ENCODE results near the gene MEI1. TPM values are rescaled to one million over a fixed set of nuclear protein-coding genes. Genes with fewer than 3 reads are reported as not detected.

The MEI1 gene, protein sequence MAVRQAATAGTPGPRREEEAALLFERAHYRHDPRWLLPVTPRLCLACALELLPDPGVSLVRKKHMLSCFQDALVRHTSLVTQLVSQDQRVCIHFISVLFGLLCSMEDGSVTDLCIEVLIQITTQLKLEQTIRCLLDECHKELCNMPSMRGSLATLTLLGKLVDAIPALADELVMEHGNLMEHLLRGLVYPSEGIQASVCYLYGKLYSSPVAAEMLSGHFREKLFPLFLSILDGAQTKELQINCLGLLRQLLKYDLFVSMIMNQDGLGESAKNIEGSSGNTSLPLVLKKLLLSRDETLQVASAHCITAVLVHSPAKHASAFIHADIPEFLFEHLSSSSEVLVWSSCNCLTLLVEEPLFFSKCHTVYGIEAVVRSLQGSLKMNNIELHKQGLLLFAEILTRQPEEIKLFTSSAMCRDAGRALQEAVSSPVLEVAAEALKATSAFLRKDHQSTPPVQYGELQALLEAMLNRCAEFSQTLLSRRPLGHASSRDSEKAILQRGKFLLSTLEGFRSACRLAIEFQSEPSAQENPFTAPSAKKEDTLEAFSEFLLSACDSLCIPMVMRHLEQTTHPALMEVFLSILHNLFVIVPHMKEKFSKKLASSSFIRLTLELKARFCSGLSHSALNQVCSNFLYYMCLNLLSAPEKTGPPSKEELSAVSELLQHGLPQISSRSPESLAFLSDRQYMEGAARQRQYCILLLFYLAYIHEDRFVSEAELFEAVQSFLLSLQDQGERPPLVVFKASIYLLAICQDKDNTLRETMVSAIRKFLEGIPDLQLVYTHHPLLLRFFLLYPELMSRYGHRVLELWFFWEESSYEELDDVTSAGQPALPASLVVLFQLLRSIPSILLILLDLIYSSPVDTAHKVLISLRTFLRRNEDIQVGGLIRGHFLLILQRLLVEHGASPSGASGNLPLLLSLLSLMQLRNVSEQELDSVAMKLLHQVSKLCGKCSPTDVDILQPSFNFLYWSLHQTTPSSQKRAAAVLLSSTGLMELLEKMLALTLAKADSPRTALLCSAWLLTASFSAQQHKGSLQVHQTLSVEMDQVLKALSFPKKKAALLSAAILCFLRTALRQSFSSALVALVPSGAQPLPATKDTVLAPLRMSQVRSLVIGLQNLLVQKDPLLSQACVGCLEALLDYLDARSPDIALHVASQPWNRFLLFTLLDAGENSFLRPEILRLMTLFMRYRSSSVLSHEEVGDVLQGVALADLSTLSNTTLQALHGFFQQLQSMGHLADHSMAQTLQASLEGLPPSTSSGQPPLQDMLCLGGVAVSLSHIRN
- polyA plus RNA-seq: 7.7 and 7.9 TPM in 2 replicates

DNA sequence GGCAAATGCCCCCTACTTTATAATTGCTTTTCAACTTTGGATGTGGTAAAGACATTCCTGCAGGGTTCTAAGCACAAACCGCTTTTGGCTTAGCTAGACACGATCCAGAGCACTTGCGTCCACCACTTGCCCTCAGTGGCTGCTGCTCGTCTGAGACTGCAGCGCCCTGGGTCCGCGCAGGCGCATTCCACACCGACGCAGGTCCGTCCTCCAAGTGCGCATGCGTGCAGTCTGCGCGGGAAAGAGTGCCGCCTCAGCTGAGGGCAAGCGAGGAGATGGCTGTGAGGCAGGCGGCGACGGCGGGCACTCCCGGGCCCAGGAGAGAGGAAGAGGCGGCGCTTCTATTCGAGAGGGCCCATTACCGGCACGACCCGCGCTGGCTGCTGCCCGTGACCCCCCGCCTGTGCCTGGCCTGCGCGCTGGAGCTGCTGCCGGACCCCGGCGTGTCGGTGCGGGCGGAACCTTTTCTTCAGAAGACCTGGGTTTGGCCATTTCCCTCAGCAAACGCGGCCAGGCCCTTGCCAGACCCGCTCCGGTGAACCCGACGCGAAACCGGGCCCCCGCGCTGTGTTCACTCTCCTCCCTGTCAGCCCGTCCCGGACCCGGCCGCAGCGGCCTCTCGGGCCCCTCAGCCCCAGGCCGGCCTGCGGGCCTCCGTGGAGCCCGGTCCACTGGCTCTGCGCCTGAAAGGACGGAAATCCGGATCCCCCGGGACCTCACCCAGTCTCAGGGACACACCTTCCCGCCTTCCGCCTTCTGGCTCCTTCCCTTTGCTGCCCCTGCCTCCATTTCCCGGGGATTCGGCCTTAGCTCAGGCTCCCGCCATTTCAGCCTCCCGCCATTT is at the start of gene MEI1:
TSS of gene MEI1 (plus strand) at position 240 of the 844 bp plus-strand sequence. CDS start at position 276, 36 bp downstream.

DNA sequence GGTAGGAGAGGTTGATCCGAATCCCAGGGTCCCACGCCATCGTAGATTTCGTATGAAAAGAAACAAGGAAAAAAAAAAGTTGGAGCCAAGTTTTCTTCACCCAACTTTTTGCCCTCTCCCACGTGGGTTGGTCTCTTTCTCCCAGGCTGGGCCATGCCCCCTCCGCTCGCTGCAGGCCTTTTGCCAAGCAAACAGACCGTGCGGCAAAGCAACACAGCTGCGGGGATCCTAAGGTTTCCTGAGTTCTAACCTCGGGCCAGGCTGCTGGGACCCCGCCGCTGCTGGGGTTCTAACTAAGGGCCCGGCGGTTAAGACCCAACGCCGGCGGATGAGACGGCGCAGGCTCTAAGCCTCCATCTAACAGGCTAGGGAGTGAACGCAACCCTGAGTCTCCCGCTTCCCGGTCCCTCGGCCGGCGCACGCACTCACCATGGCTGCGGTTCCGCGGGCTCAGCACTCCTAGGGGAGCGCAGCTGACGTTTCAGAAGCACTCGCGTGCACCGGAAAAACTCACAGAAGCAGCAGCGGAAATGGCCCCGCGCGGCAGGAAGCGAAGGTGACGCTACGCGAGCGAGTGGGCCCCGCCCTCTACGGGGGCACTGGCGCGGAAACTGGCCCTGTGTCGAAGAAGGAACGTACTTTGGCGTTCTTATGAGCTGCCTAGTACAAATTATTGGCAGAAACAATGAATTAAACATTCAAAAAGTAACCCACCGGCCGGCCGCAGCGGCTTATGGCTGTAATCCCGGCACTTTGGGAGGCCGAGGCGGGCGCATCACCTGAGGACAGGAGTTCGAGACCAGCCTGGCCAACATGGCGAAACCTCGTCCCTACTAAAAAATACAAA is 10.7 kb upstream of the MEI1 start, which contains the start of gene SNU13:
TSS of gene SNU13 (minus strand) at position 503 of the 847 bp plus-strand sequence. CDS start at position 432, 71 bp downstream.

DNA sequence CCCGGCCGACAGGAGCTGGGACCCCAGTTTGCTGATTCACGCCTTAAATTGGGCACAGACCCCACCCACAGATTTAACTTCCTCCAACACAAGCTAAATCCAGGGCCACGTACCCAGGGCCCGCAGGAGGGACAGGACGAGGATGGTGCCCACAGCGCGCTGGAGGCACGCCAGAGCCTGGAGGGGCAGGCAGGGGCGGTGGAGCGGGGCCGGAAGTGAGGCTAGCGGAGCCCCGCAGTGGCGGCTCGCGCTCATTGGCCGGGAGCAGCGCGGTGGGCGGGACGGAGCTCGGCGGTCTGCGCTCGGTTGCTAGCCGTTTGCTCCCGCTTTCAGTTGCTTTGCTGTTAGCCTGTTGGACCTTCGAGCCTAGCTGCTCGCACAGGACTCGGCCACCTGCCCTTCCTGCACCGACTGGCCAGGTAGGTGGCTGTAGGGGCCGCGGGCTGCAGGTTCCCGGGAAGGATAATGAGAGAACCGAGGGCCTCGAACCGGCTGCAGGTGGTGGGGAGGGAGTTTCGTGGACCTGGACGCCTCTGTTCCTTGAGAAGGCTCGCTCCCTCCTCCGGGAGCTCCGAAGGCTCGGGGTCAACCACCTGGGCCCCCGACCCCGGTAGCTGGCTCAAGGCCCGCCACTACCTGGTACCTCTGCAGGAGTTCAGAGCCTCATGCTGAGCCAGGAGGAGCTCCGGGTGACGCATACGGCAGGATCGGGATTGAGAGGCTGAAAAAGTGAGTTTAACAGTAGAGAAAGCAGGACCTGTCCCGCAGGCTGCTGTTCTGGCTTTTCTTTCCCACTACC is 101.2 kb downstream of the MEI1 start, which contains the start of gene CCDC134:
TSS of gene CCDC134 (plus strand) at position 332 of the 799 bp plus-strand sequence. CDS start 8,212 bp downstream, outside the sequence.

DNA sequence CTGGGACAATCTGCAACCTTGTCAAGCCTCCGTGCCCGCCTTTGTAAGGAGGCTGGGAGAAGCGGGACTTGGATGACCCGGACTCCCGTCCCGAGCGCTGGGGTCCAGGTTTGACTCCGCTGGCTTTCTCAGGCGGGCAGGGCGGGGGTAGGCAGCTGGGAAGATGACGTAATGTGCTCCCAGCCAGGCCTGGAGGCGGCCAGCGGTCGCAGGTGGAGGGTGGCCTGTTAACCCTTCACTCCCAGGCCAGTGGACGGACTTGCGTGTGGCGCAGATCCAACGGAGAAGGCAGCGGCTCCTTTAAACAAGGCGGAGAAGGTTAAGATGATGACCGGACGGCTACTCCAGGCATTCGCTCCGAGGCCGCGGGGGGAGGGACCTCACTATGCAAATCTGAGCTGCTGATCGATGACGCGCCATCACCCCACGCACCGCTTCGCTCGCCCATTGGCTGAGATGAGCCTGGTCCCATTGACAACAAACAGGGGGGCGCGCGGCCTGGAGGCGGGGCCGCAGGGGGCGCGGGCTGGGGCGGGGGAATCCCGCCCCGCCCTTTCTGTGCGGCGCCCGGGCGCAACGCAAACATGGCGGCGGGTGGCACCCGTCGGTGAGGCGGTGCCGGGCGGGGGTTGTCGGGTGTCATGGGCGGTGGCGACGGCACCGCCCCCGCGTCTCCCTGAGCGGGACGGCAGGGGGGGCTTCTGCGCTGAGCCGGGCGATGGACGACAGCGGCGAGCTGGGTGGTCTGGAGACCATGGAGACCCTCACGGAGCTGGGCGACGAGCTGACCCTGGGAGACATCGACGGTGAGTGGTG is 133.5 kb downstream of the MEI1 start, which contains the start of gene SREBF2:
TSS of gene SREBF2 (plus strand) at position 553 of the 816 bp plus-strand sequence. CDS start at position 719, 166 bp downstream.

Other genes starting within 250 kb of the MEI1 start
- 1.5 and 9.5 TPM in 2 replicates for gene PHF5A, start 230.8 kb upstream of the MEI1 start, polyA plus RNA-seq
- 26.3 and 29.0 TPM in 2 replicates for gene ACO2, start 230.4 kb upstream of the MEI1 start, polyA plus RNA-seq
- 16.1 and 19.1 TPM in 2 replicates for gene POLR3H, start 155.0 kb upstream of the MEI1 start, polyA plus RNA-seq
- 14.8 and 19.4 TPM in 2 replicates for gene CSDC2, start 138.5 kb upstream of the MEI1 start, polyA plus RNA-seq
- gene PMM1, start 109.7 kb upstream of the MEI1 start, polyA plus RNA-seq: 12.1 and 33.2 TPM in 2 replicates
- gene DESI1, start 78.5 kb upstream of the MEI1 start, polyA plus RNA-seq: 12.1 and 15.0 TPM in 2 replicates
- gene XRCC6, start 78.2 kb upstream of the MEI1 start, polyA plus RNA-seq: 155 and 163 TPM in 2 replicates
- 515 and 524 TPM in 2 replicates for gene SNU13, start 10.6 kb upstream of the MEI1 start, polyA plus RNA-seq
- 1.9 and 6.3 TPM in 2 replicates for gene CCDC134, start 101.2 kb downstream of the MEI1 start, polyA plus RNA-seq
- 3.0 and 4.5 TPM in 2 replicates for gene SREBF2, start 133.6 kb downstream of the MEI1 start, polyA plus RNA-seq
- gene SHISA8, start 215.6 kb downstream of the MEI1 start, polyA plus RNA-seq: not detected in 2 replicates
- not detected in 2 replicates for gene TNFRSF13C, start 227.3 kb downstream of the MEI1 start, polyA plus RNA-seq
- 1.5 and 3.4 TPM in 2 replicates for gene CENPM, start 247.6 kb downstream of the MEI1 start, polyA plus RNA-seq